Measurements from ENCODE around the gene CFAP157.
"Not testable (repeated sequence)": the region's sequence is repeated elsewhere in the genome, so short reads cannot be mapped to it uniquely, and the experiment has no call there.

The CFAP157 gene

DNA sequence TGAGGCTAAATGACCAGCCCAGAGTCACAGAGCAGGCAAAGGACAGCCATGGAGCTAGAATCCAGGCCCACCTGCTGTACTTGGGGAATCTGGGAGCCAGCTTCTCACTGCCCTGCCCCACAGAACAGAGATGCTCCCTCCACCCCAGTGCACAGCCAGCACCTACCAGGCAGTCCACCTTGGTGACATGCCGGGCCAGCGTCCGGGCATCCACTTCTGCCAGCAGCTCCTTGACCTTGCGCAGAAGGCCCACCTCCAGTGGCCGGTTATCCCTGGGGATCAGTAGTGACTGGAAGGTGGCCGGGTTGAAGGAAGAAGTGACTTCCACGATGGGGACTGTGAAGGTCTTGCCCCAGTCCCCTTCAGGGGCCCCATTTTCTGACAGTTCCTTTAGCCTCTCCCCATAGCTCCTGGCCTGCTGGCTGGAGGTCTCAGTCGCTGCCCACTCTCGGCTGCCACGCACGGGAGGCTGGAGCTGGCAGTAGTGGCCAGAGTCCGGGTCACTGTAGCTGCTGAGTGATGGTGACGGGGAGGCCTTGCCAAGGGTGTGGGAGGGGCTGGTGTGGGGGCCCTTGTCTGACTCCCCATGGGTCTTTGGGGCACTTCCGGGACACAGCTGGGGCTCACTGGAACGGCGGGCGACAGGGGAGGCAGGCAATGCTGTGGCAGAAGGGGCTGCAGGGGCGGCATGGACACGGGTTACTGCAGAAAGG, 37.8 kb downstream of the CFAP157 start:
- no peak overlapping the region for H3K4me3 Mint-ChIP-seq
- no peaks in the 10 kb centered on the region for H3K4me1 Mint-ChIP-seq
- H3K27ac Mint-ChIP-seq, result peak overlapping the region; percentile 39
- H3K27me3 Mint-ChIP-seq, result no peaks in the 10 kb centered on the region
- H3K36me3 Mint-ChIP-seq, result peaks cover 18% of the 10 kb centered on the region
- no peak for DNase-seq (ENCODE audit: low spot score in 2 of 2)
- no peaks in the 10 kb centered on the region for H3K9me3 Mint-ChIP-seq
- no peak for ATAC-seq (ENCODE audit: low read depth)

DNA sequence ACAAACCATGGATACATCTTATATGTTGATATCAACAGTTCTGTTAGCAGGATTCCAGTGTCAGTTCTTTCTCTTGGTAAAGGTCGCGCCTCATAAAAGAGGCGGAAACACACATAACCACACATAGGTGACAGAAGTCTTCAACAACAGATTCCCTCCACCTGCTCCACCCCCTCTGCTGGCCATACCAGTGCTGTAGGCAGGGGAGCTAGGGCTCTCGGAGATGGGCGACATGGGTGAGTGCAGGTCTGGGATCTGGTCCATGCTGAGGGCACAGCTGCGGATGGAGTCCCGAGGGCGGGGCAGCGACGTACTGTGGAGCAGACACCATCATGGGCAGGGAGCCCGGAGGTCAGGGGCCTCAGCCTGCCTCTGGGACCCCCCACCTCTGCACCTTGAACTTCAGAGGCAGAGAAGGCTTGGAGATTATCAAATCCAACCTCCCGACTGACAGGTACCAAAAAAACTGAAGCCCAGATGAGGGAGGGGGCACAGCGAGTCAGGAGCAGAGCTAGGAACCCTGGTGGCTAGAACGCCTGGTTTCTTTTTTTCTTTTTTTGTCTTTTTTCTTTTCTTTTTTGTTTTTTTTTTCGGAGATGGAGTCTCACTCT, 40.3 kb downstream of the CFAP157 start:
- H3K36me3 Mint-ChIP-seq, result peaks cover 18% of the 10 kb centered on the region
- H3K4me1 Mint-ChIP-seq, result peaks cover 2% of the 10 kb centered on the region
- ATAC-seq (ENCODE audit: low read depth) (no peak), DNase-seq (ENCODE audit: low spot score in 2 of 2) (no peak)
- H3K9me3 Mint-ChIP-seq, result no peaks in the 10 kb centered on the region
- peak overlapping the region; percentile 11 for H3K27ac Mint-ChIP-seq
- no peaks in the 10 kb centered on the region for H3K27me3 Mint-ChIP-seq
- no peak overlapping the region for H3K4me3 Mint-ChIP-seq

DNA sequence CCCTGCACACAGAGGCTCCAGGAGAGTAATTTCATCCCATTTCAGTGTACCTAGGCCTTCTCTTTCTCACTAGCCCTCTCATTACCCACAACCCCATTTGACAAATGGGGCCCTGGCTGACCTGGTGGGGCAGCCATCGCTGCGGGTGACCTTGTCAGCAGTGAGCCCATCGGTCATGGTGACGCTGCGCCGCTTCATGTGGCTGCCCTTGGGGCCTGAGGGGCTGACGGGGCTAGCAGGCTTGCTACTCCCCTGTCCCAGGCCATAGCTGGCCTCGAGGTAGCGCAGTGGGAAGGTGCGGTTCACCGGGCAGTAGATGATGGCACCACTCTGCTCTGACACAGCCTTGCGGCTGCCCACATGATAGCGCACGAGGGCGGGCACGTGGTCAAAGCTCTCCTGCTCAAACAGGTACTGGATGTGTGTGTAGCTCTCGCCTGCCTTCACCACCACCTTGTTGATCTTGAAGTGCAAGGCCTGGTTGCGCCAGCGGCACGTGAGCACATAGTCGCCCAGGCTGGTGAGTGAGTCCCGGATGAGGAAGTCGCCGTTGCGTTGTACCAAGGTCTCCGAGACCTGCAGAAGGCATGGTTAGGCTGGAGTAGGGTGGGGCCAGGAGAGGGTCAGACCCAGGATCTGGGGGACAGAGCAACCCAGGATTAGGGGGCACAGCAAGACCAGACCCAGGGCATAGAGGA, 42.5 kb downstream of the CFAP157 start:
- DNase-seq (ENCODE audit: low spot score in 2 of 2) (no peak), ATAC-seq (ENCODE audit: low read depth) (no peak)
- Mint-ChIP-seq H3K27me3 (no peaks in the 10 kb centered on the region), H3K4me1 (peaks cover 6% of the 10 kb centered on the region), H3K27ac (no peak overlapping the region), H3K36me3 (peaks cover 20% of the 10 kb centered on the region), H3K4me3 (no peak overlapping the region), H3K9me3 (no peaks in the 10 kb centered on the region)

DNA sequence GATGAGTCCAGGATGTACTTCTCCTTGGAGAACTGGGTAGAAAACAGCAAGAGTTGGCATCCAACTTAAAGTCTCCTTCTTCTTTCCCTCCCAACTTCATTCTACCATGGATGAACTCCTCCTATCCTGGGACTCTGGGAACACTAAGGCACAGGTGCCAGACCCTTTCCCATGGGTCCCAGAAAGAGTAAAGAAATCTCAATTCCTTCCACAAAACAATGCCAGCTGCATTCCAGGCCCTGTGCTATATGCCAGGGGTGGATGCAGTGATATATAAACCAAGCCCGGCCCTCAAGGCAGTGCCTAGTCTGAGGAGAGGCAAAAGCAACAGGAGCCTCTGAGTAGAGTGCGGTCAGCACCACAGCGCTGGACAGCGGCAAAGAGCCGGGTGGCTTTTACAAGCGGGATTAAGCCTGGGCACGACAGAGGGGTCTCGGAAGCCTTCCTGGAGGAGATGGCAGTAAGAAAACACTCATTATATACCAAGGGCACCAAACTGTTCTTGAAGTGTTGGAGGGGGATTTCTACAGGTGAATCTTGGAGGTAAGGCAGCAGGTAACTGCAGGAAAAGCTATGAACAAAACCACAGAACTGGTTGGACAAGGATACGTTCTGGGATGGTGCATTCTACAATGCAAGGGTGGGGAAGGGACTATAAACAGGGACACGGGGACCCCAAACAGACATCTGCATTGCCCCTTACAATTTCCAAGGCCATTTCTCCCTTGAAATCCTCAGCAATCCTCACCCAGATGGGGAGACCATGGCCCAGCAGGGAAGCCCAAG, 44.7 kb downstream of the CFAP157 start:
- Mint-ChIP-seq H3K27ac (no peak overlapping the region), H3K27me3 (no peaks in the 10 kb centered on the region), H3K4me1 (peaks cover 6% of the 10 kb centered on the region), H3K4me3 (no peak overlapping the region), H3K9me3 (no peaks in the 10 kb centered on the region), H3K36me3 (peaks cover 18% of the 10 kb centered on the region)
- no peak for DNase-seq (ENCODE audit: low spot score in 2 of 2)
- ATAC-seq (ENCODE audit: low read depth), result no peak

DNA sequence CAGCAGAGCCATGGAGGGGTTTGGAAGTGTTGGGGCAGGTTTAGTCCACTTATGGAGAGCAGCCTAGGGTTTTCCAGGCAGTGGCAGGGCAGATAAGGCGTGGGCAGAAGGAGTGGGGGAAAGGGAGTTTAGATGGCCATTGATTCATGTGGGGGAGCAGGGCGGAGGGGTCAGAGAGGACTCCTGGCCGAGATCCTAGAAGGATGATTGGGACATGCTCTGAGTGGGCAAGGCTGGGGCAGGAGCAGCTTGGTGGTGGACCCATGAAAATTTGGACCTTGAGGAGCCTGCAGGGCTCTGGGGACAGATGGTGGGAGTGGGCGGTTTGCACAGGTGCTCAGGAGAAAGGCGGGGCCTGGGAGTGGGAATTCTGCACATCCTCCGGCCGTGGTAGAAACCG, 46.4 kb downstream of the CFAP157 start:
- H3K9me3 Mint-ChIP-seq, result no peaks in the 10 kb centered on the region
- peaks cover 12% of the 10 kb centered on the region for H3K36me3 Mint-ChIP-seq
- no peaks in the 10 kb centered on the region for H3K27me3 Mint-ChIP-seq
- peak overlapping the region; percentile 6 for H3K27ac Mint-ChIP-seq
- peaks cover 6% of the 10 kb centered on the region for H3K4me1 Mint-ChIP-seq
- H3K4me3 Mint-ChIP-seq, result no peak overlapping the region
- DNase-seq (ENCODE audit: low spot score in 2 of 2) (no peak), ATAC-seq (ENCODE audit: low read depth) (no peak)

DNA sequence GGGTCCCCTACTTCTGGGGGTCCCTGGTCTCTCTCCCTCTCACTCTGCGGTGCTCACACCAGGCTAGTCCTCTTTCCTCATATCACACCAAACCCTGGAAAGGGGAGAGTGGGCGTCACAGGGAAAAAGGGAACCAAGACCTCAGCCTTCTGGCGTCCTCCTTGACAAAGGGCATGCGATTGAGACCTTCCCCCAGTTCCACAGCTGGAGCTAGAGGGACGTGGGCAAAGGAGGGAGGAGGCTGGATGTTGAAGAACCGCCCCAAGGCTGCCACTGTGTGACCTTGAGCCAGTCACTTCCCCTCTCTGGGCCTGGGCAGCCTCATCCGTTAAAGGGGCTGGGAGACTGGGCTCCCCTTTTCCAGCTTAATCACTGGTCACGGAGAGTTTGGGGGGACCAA, 46.8 kb downstream of the CFAP157 start:
- Mint-ChIP-seq H3K27me3 (no peaks in the 10 kb centered on the region), H3K27ac (no peak overlapping the region), H3K4me1 (peaks cover 9% of the 10 kb centered on the region), H3K9me3 (no peaks in the 10 kb centered on the region), H3K36me3 (peaks cover 14% of the 10 kb centered on the region), H3K4me3 (no peak overlapping the region)
- no peak for DNase-seq (ENCODE audit: low spot score in 2 of 2)
- no peak for ATAC-seq (ENCODE audit: low read depth)

DNA sequence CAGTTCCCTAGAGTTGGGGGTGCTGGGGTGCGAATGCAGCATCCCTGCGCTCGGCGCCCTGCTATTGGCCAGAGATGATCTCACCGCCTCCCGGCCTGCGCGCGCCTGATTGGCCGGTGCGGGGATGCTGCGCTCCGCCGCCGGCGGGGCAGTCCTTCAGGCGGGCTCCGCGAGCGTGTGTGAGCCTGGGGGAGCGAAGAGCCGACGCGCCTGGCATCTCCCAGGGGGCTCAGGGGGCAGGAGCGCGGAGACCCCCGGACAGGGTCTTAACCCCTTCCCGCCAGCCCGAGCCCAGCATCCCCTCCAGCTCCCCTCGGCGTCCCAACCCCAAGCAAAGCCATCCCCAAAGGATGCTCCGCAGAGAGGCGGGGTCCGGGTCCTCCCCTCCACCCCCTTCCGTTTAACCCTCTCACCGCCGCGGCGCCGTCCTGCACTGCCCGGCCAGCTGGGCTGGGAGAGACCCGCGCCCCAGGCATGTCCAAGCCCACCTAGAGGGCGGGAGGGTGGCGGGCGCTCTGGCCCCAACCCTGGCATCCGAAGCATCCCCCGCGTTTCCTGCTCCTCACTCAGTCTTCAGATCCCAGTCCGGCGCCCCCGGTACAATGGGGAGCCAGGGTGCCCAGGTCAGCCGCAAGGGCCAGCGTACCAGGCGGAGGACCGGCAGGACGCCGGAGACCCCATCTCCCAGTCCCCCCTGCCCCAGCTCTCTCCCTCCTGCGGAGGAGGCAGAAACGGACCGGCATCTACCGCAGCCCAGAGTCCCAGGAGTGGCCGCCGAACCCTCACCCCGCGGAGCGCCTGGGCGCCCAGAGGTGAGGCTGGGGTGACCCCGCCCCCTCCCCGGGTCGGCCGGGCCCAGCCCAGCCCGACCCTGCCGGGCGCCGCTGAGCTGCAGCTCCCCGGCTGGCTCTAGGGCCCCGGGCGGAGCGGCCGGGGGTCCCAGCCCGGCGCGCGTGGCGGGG, 47.6 kb downstream of the CFAP157 start:
- H3K27ac Mint-ChIP-seq, result no peak overlapping the region
- no peak for ATAC-seq (ENCODE audit: low read depth)
- DNase-seq (ENCODE audit: low spot score in 2 of 2), result no peak
- H3K4me3 Mint-ChIP-seq, result no peak overlapping the region
- peaks cover 12% of the 10 kb centered on the region for H3K4me1 Mint-ChIP-seq
- H3K27me3 Mint-ChIP-seq, result no peaks in the 10 kb centered on the region
- peaks cover 17% of the 10 kb centered on the region for H3K36me3 Mint-ChIP-seq
- no peaks in the 10 kb centered on the region for H3K9me3 Mint-ChIP-seq

DNA sequence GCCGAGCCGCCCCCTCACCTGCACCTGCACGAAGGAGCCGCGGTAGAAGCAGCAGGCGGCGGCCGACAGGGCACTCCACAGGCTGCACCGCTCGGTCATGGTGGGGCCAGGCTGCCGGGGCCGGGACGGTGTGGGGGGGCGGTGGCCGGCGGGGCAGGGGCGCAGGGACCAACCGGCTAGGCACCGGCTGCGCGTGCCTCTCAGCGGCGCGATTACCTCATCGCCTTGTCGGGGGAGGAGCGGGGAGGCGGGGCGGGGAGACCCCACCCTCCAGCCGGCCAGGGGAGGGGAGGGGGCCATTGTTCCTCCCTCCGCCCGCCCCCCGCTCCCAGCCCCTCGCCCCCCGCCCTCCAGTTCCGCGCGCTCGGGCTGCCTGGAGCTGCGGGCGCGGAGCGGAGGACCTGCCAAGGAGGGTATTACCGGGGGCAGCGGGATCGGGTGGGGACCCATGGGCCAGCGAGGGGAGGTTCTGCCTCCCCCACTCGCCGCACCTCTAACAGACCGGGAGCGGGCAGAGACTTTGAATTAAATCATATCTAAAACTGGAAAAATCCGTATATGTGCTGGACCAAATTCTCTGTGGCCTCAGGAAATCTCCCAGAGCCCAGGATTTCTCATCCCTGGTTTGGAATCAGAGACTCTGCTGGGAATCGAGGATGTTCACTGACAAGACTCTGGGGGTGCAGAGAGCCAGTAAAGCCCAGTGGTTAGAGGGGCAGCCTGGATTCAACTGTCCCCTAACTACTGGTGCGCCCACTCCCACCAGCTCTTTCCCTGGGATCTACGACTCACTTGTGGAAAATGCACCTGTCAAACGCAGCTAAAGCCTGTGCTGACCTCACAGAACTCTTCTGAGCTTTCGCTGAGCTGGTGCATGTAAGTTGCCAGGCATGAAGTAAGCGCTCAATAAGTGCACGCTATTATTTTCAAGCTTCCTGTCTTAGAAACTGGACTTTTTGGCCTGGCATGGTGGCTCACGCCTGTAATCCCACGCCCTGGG, 48.6 kb downstream of the CFAP157 start:
- H3K9me3 Mint-ChIP-seq, result no peaks in the 10 kb centered on the region
- H3K36me3 Mint-ChIP-seq, result peaks cover 16% of the 10 kb centered on the region
- DNase-seq (ENCODE audit: low spot score in 2 of 2) (no peak), ATAC-seq (ENCODE audit: low read depth) (no peak)
- no peak overlapping the region for H3K27ac Mint-ChIP-seq
- H3K27me3 Mint-ChIP-seq, result no peaks in the 10 kb centered on the region
- H3K4me3 Mint-ChIP-seq, result no peak overlapping the region
- H3K4me1 Mint-ChIP-seq, result peaks cover 12% of the 10 kb centered on the region

DNA sequence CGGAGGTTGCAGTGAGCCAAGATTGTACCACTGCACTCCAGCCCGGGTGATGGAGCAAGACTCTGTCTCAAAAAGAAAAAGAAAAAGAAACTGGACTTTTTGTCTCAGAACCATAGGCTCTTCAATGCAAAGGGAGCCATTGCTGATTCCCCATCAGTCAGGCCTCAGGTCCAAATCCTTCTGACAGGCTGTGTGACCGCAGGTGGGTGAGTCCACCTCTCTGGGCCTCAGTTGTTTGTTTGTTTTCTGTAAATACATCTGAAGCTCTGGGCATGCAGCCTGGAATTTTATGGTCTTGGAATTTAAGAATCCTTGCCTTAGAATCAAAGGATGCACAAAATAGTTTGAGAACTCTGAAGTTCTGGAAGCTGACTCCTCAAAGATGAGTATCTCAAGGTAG, 49.4 kb downstream of the CFAP157 start:
- peaks cover 12% of the 10 kb centered on the region for H3K4me1 Mint-ChIP-seq
- no peak overlapping the region for H3K4me3 Mint-ChIP-seq
- DNase-seq (ENCODE audit: low spot score in 2 of 2) (no peak), ATAC-seq (ENCODE audit: low read depth) (no peak)
- no peaks in the 10 kb centered on the region for H3K27me3 Mint-ChIP-seq
- no peaks in the 10 kb centered on the region for H3K9me3 Mint-ChIP-seq
- H3K36me3 Mint-ChIP-seq, result peaks cover 12% of the 10 kb centered on the region
- H3K27ac Mint-ChIP-seq, result no peak overlapping the region

DNA sequence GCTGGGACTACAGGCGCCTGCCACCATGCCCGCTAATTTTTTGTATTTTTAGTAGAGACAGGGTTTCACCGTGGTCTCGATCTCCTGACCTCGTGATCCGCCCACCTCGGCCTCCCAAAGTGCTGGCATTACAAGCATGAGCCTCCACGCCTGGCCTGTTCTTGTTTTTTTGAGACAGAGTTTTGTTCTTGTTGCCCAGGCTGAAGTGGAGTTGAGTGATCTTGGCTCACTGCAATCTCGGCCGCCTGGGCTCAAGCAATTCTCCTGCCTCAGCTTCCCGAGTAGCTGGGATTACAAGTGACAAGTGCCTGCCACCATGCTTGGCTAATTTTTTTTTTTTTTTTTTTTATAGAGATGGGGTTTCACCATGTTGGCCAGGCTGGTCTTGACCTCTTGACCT, 50.0 kb downstream of the CFAP157 start:
- not testable (repeated sequence) for H3K4me1 Mint-ChIP-seq, H3K27ac Mint-ChIP-seq, H3K9me3 Mint-ChIP-seq

DNA sequence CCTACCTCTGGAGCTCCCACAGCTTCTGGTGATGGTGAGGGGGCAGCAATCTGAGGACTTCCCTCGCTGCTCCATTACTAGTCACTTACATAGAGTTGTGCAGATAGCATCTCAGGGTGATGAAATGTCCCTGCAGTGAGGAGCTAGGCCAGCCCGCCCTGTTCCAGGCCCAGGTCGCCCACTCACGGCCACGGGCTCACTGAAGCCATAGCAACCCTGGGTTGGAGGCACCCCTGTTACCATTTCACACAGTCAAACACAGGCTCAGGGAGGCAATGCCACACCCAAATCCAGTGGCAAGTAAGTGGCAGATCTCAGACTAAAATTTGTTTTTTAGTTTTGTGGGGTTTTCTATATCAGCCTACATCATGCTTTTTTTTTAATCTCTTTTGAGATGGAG, 52.1 kb downstream of the CFAP157 start:
- no peak overlapping the region for H3K4me3 Mint-ChIP-seq
- no peaks in the 10 kb centered on the region for H3K27me3 Mint-ChIP-seq
- peaks cover 16% of the 10 kb centered on the region for H3K36me3 Mint-ChIP-seq
- no peaks in the 10 kb centered on the region for H3K9me3 Mint-ChIP-seq
- DNase-seq (ENCODE audit: low spot score in 2 of 2) (no peak), ATAC-seq (ENCODE audit: low read depth) (no peak)
- H3K27ac Mint-ChIP-seq, result peak overlapping the region; percentile 86
- peaks cover 16% of the 10 kb centered on the region for H3K4me1 Mint-ChIP-seq

More for the DNA sequence above, 50.0 kb downstream of the CFAP157 start:
- ATAC-seq (ENCODE audit: low read depth); H3K4me3 Mint-ChIP-seq; DNase-seq (ENCODE audit: low spot score in 2 of 2); H3K27me3 Mint-ChIP-seq: not testable (repeated sequence)
- H3K36me3 Mint-ChIP-seq, result peaks cover 12% of the 10 kb centered on the region

DNA sequence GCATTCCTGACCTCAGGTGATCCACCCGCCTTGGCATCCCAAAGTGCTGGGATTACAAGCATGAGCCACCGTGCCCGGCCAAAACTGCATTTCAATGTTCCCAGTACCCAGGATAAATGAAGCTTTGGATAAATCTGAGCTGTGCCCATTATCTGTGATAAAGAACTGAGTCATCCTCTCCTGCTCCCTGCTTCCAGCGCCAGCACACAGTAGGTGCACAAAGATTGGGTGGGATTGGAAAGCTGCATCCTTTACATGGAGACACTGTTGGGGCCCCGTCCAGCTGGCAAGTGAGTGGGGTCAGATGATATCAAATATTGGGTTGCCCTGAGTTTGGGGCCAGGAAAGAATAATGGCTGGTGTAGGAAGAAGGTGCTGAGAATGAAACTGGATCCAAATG, 54.3 kb downstream of the CFAP157 start:
- ATAC-seq (ENCODE audit: low read depth) (no peak), DNase-seq (ENCODE audit: low spot score in 2 of 2) (no peak)
- no peaks in the 10 kb centered on the region for H3K9me3 Mint-ChIP-seq
- no peaks in the 10 kb centered on the region for H3K27me3 Mint-ChIP-seq
- H3K4me3 Mint-ChIP-seq, result no peak overlapping the region
- peaks cover 26% of the 10 kb centered on the region for H3K36me3 Mint-ChIP-seq
- no peak overlapping the region for H3K27ac Mint-ChIP-seq
- H3K4me1 Mint-ChIP-seq, result peaks cover 31% of the 10 kb centered on the region
